GM12878 (cell line): ENCODE measurements around the gene DESI1.
"Not testable (repeated sequence)": the region's sequence is repeated elsewhere in the genome, so short reads cannot be mapped to it uniquely, and the experiment has no call there.

Source experiments
- CHD4 ChIP-seq: fragments of 200-600 bp; sonication (generic); IDR thresholded peaks from 2 replicates; pipeline ENCODE4 v1.6.1; 2016; ENCODE audit warnings: mild to moderate bottlenecking
- CREM ChIP-seq: IDR thresholded peaks from 2 replicates; pipeline ENCODE4 v1.6.1; 2014; ENCODE audit warnings: antibody characterized with exemption, low read depth
- CUX1 ChIP-seq: IDR thresholded peaks from 2 replicates; pipeline ENCODE4 v1.6.1; 2012; ENCODE audit warnings: improper control_type of control experiment, low read depth, low read length; ENCODE audit not compliant: insufficient replicate concordance
- MAX ChIP-seq: IDR thresholded peaks from 2 replicates; pipeline ENCODE4 v1.6.1; 2012; ENCODE audit warnings: low read depth, low read length, improper control_type of control experiment
- MLLT1 ChIP-seq: fragments of 450-650 bp; IDR thresholded peaks from 2 replicates; pipeline ENCODE4 v1.6.1; 2016; ENCODE audit warnings: mild to moderate bottlenecking
- MXI1 ChIP-seq: fragments of 150-350 bp; IDR thresholded peaks from 2 replicates; pipeline ENCODE4 v1.6.1; 2011; ENCODE audit warnings: low read depth, mild to moderate bottlenecking, inconsistent platforms, low read length, improper control_type of control experiment
- NFIC ChIP-seq: IDR thresholded peaks from 2 replicates; pipeline ENCODE4 v1.6.1; 2012; ENCODE audit warnings: low read depth, mild to moderate bottlenecking, inconsistent platforms, low read length, moderate library complexity
- POLR2A ChIP-seq: IDR thresholded peaks from 2 replicates; pipeline ENCODE4 v1.6.1; 2011; ENCODE audit warnings: low read depth, mild to moderate bottlenecking, low read length
- RAD21 ChIP-seq: IDR thresholded peaks from 2 replicates; pipeline ENCODE4 v1.6.1; 2011; ENCODE audit warnings: mild to moderate bottlenecking, low read depth, low read length, moderate library complexity; ENCODE audit not compliant: insufficient read depth
- SUZ12 ChIP-seq: fragments of 200-600 bp; sonication (generic); IDR thresholded peaks from one replicate; pipeline ENCODE4 v1.6.1; 2018; ENCODE audit warnings: antibody characterized with exemption, mild to moderate bottlenecking; ENCODE audit not compliant: unreplicated experiment
- ZZZ3 ChIP-seq: IDR thresholded peaks from 2 replicates; pipeline ENCODE4 v1.6.1; 2011; ENCODE audit warnings: low read depth; ENCODE audit not compliant: control insufficient read depth, insufficient read length
- TF ChIP-seq, protein P1 (sequence below): fragments of 450-650 bp; formaldehyde crosslinking; IDR thresholded peaks from 2 replicates; pipeline ENCODE4 v1.5.0; 2022; ENCODE audit warnings: mild to moderate bottlenecking, missing genetic modification characterization

GRCh38 chr22:41631115-41631514, 10.3 kb upstream of the DESI1 start:
- not testable (repeated sequence) for TF ChIP-seq POLR2A, MXI1, RAD21, CREM, SUZ12, NFIC, CUX1, ZZZ3, CHD4, MAX, MLLT1
- TF ChIP-seq, protein P1, sequence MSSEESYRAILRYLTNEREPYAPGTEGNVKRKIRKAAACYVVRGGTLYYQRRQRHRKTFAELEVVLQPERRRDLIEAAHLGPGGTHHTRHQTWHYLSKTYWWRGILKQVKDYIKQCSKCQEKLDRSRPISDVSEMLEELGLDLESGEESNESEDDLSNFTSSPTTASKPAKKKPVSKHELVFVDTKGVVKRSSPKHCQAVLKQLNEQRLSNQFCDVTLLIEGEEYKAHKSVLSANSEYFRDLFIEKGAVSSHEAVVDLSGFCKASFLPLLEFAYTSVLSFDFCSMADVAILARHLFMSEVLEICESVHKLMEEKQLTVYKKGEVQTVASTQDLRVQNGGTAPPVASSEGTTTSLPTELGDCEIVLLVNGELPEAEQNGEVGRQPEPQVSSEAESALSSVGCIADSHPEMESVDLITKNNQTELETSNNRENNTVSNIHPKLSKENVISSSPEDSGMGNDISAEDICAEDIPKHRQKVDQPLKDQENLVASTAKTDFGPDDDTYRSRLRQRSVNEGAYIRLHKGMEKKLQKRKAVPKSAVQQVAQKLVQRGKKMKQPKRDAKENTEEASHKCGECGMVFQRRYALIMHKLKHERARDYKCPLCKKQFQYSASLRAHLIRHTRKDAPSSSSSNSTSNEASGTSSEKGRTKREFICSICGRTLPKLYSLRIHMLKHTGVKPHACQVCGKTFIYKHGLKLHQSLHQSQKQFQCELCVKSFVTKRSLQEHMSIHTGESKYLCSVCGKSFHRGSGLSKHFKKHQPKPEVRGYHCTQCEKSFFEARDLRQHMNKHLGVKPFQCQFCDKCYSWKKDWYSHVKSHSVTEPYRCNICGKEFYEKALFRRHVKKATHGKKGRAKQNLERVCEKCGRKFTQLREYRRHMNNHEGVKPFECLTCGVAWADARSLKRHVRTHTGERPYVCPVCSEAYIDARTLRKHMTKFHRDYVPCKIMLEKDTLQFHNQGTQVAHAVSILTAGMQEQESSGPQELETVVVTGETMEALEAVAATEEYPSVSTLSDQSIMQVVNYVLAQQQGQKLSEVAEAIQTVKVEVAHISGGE: not testable (repeated sequence)
